GM23338 (cell line): ENCODE data around the gene NT5DC2. TPM values are rescaled to one million over a fixed set of nuclear protein-coding genes. Genes with fewer than 3 reads are reported as not detected.

ENCODE experiments used
- ATAC-seq: fragments of 200-7000 bp; cut with Tn5 transposase; 3 replicates; pipeline ENCODE4 v1.9.1; 2020
- DNase-seq: peaks from one replicate; pipeline ENCODE4 v3.0.0-alpha.2; 2015; ENCODE audit warnings: low spot score
- H2AFZ ChIP-seq: fragments of 200-600 bp; sonication (generic); 2 replicates; pipeline ENCODE4 v1.8.0; 2016; ENCODE audit warnings: antibody characterized with exemption, mild to moderate bottlenecking, moderate library complexity
- H3F3A ChIP-seq: fragments of 200-600 bp; sonication (generic); replicated peaks from 2 replicates; pipeline ENCODE4 v1.8.0; 2017; ENCODE audit warnings: antibody characterized with exemption, mixed run types, low read depth
- H3K27ac ChIP-seq: fragments of 200-600 bp; sonication (generic); 2 replicates; pipeline ENCODE4 v1.6.1; 2016; ENCODE audit warnings: low read depth
- H3K27me3 ChIP-seq: fragments of 200-600 bp; sonication (generic); 2 replicates; pipeline ENCODE4 v1.8.0; 2016; ENCODE audit warnings: mild to moderate bottlenecking, mixed run types, moderate library complexity; ENCODE audit not compliant: insufficient read depth
- H3K36me3 ChIP-seq: fragments of 200-600 bp; sonication (generic); 2 replicates; pipeline ENCODE4 v1.8.0; 2016; ENCODE audit warnings: mild to moderate bottlenecking; ENCODE audit not compliant: insufficient read depth
- H3K4me1 ChIP-seq: fragments of 200-600 bp; sonication (generic); 2 replicates; pipeline ENCODE4 v1.8.0; 2016; ENCODE audit warnings: mild to moderate bottlenecking, moderate library complexity; ENCODE audit not compliant: insufficient read depth
- H3K4me2 ChIP-seq: fragments of 200-600 bp; sonication (generic); 2 replicates; pipeline ENCODE4 v1.7.1; 2017; ENCODE audit warnings: mixed run types
- H3K4me3 ChIP-seq: fragments of 200-600 bp; sonication (generic); 2 replicates; pipeline ENCODE4 v1.6.1; 2016; ENCODE audit warnings: mixed run types
- H3K79me2 ChIP-seq: fragments of 200-600 bp; sonication (generic); replicated peaks from 2 replicates; pipeline ENCODE4 v1.8.0; 2017; ENCODE audit warnings: mild to moderate bottlenecking; ENCODE audit not compliant: insufficient read depth
- H3K9me2 ChIP-seq: fragments of 200-600 bp; sonication (generic); 2 replicates; pipeline ENCODE4 v1.8.0; 2017; ENCODE audit not compliant: insufficient read depth
- H4K20me1 ChIP-seq: fragments of 200-600 bp; sonication (generic); replicated peaks from 2 replicates; pipeline ENCODE4 v1.8.0; 2017; ENCODE audit warnings: mild to moderate bottlenecking; ENCODE audit not compliant: insufficient read depth
- H3K27ac Mint-ChIP-seq: 2 replicates; pipeline ENCODE4 v1.8.0; 2020; ENCODE audit warnings: inconsistent platforms, mild to moderate bottlenecking, moderate library complexity, mixed read lengths
- H3K27me3 Mint-ChIP-seq: 3 replicates; pipeline ENCODE4 v1.8.0; 2022; ENCODE audit warnings: low read depth, mild to moderate bottlenecking, moderate library complexity, mixed read lengths, inconsistent platforms; ENCODE audit not compliant: insufficient read depth, poor library complexity
- H3K36me3 Mint-ChIP-seq: 3 replicates; pipeline ENCODE4 v1.8.0; 2021; ENCODE audit warnings: low read depth, mild to moderate bottlenecking, inconsistent platforms, moderate library complexity, mixed read lengths
- H3K4me1 Mint-ChIP-seq: 3 replicates; pipeline ENCODE4 v1.8.0; 2020; ENCODE audit warnings: mild to moderate bottlenecking, inconsistent platforms, mixed read lengths
- H3K4me3 Mint-ChIP-seq: 3 replicates; pipeline ENCODE4 v1.8.0; 2021; ENCODE audit warnings: moderate library complexity, mild to moderate bottlenecking, inconsistent platforms, mixed read lengths
- H3K9me3 Mint-ChIP-seq: 3 replicates; pipeline ENCODE4 v1.8.0; 2020; ENCODE audit warnings: moderate library complexity, mild to moderate bottlenecking, inconsistent platforms, mixed read lengths
- CREB1 ChIP-seq: fragments of 250-450 bp; sonication (Bioruptor Pico); IDR thresholded peaks from 2 replicates; pipeline ENCODE4 v1.5.0; 2020; ENCODE audit warnings: low read depth, mild to moderate bottlenecking, moderate library complexity
- EZH2 ChIP-seq: fragments of 200-600 bp; sonication (generic); IDR thresholded peaks from one replicate; pipeline ENCODE4 v1.8.0; 2017; ENCODE audit warnings: antibody characterized with exemption, mild to moderate bottlenecking, low read depth; ENCODE audit not compliant: unreplicated experiment
- EZH2phosphoT487 ChIP-seq: fragments of 200-600 bp; sonication (generic); IDR thresholded peaks from one replicate; pipeline ENCODE4 v1.8.1; 2018; ENCODE audit warnings: antibody characterized with exemption; ENCODE audit not compliant: unreplicated experiment
- JUNB ChIP-seq: IDR thresholded peaks from one replicate; pipeline ENCODE4 v1.6.1; 2016; ENCODE audit warnings: antibody characterized with exemption; ENCODE audit not compliant: unreplicated experiment
- NANOG ChIP-seq: IDR thresholded peaks from 2 replicates; pipeline ENCODE4 v1.6.1; 2016; ENCODE audit warnings: antibody characterized with exemption, borderline replicate concordance
- STAT1 ChIP-seq: IDR thresholded peaks from one replicate; pipeline ENCODE4 v1.6.1; 2016; ENCODE audit warnings: antibody characterized with exemption; ENCODE audit not compliant: unreplicated experiment
- ZNF114 ChIP-seq: fragments of 250-450 bp; sonication (Bioruptor Pico); IDR thresholded peaks from 2 replicates; pipeline ENCODE4 v1.5.0; 2020; ENCODE audit warnings: mild to moderate bottlenecking, moderate library complexity
- ZNF331 ChIP-seq: fragments of 250-450 bp; sonication (Bioruptor Pico); IDR thresholded peaks from 2 replicates; pipeline ENCODE4 v1.5.0; 2020; ENCODE audit warnings: low read depth, mild to moderate bottlenecking, moderate library complexity
- polyA plus RNA-seq: library from polyadenylated mRNA; unstranded; fragments of >200 nt; fragmentation: Nextera tagmentation; extraction: Ambion mirVana; gene quantifications from 2 replicates; pipeline ENCODE4 v1.2.1, GENCODE V29; 2016
- total RNA-seq: library from RNA; depleted of rRNA; stranded (reverse); fragments of >200 nt; shearing (Covaris generic); gene quantifications from 2 replicates; pipeline ENCODE4 v1.2.3, GENCODE V29; 2014
- TF ChIP-seq, protein P1 (sequence below): IDR thresholded peaks from one replicate; pipeline ENCODE4 v1.6.1; 2018; ENCODE audit warnings: antibody characterized with exemption; ENCODE audit not compliant: unreplicated experiment
- TF ChIP-seq, protein P2 (sequence below), 2 experiments: fragments of 200-600 bp in 1 of 2; sonication (generic) in 1 of 2; conservative IDR thresholded peaks; 2 replicates each; pipeline versions ENCODE4 v1.5.1 to v1.6.1; 2016 to 2017; ENCODE audit warnings: antibody characterized with exemption in 2 of 2, low read depth in 2 of 2, mild to moderate bottlenecking in 2 of 2, moderate library complexity in 1 of 2

NT5DC2 gene
- total and polyA plus RNA-seq, 2 experiments from 2014 or later: 269 to 324 TPM

DNA sequence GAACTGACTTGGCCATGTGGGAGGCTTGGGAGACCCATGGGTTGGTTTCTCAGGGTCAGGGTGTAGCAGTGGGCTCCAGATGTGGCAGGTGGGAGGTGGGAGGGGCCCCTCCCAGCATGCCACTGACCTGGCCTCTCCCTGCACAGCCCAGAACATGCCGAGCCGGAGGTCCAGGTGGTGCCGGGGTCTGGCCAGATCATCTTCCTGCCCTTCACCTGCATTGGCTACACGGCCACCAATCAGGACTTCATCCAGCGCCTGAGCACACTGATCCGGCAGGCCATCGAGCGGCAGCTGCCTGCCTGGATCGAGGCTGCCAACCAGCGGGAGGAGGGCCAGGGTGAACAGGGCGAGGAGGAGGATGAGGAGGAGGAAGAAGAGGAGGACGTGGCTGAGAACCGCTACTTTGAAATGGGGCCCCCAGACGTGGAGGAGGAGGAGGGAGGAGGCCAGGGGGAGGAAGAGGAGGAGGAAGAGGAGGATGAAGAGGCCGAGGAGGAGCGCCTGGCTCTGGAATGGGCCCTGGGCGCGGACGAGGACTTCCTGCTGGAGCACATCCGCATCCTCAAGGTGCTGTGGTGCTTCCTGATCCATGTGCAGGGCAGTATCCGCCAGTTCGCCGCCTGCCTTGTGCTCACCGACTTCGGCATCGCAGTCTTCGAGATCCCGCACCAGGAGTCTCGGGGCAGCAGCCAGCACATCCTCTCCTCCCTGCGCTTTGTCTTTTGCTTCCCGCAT lies 46.4 kb downstream of the NT5DC2 start:
- TF ChIP-seq JUNB (no peak), EZH2phosphoT487 (no peak), ZNF114 (CRISPR knock-in tag) (no peak), STAT1 (no peak), NANOG (no peak), CREB1 (CRISPR knock-in tag) (no peak), ZNF331 (CRISPR knock-in tag) (no peak), EZH2 (no peak)
- TF ChIP-seq, protein P1, sequence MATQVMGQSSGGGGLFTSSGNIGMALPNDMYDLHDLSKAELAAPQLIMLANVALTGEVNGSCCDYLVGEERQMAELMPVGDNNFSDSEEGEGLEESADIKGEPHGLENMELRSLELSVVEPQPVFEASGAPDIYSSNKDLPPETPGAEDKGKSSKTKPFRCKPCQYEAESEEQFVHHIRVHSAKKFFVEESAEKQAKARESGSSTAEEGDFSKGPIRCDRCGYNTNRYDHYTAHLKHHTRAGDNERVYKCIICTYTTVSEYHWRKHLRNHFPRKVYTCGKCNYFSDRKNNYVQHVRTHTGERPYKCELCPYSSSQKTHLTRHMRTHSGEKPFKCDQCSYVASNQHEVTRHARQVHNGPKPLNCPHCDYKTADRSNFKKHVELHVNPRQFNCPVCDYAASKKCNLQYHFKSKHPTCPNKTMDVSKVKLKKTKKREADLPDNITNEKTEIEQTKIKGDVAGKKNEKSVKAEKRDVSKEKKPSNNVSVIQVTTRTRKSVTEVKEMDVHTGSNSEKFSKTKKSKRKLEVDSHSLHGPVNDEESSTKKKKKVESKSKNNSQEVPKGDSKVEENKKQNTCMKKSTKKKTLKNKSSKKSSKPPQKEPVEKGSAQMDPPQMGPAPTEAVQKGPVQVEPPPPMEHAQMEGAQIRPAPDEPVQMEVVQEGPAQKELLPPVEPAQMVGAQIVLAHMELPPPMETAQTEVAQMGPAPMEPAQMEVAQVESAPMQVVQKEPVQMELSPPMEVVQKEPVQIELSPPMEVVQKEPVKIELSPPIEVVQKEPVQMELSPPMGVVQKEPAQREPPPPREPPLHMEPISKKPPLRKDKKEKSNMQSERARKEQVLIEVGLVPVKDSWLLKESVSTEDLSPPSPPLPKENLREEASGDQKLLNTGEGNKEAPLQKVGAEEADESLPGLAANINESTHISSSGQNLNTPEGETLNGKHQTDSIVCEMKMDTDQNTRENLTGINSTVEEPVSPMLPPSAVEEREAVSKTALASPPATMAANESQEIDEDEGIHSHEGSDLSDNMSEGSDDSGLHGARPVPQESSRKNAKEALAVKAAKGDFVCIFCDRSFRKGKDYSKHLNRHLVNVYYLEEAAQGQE: no peak
- TF ChIP-seq, protein P2, sequence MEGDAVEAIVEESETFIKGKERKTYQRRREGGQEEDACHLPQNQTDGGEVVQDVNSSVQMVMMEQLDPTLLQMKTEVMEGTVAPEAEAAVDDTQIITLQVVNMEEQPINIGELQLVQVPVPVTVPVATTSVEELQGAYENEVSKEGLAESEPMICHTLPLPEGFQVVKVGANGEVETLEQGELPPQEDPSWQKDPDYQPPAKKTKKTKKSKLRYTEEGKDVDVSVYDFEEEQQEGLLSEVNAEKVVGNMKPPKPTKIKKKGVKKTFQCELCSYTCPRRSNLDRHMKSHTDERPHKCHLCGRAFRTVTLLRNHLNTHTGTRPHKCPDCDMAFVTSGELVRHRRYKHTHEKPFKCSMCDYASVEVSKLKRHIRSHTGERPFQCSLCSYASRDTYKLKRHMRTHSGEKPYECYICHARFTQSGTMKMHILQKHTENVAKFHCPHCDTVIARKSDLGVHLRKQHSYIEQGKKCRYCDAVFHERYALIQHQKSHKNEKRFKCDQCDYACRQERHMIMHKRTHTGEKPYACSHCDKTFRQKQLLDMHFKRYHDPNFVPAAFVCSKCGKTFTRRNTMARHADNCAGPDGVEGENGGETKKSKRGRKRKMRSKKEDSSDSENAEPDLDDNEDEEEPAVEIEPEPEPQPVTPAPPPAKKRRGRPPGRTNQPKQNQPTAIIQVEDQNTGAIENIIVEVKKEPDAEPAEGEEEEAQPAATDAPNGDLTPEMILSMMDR (conservative IDR thresholded peaks at IDR 0.05; ENCODE audit: low read depth in 2 of 2): no peak
- peaks cover 19% of the 10 kb centered on the region for H3K27me3 Mint-ChIP-seq
- H3K4me1 Mint-ChIP-seq: no peaks in the 10 kb centered on the region

More for the DNA sequence above, 46.4 kb downstream of the NT5DC2 start:
- H3K27me3 ChIP-seq: no peaks in the 10 kb centered on the region
- H3K4me3 Mint-ChIP-seq: no peak overlapping the region
- ATAC-seq: no peak
- no peaks in the 10 kb centered on the region for H3K4me1 ChIP-seq
- peaks cover 8% of the 10 kb centered on the region for H4K20me1 ChIP-seq
- H3K36me3 Mint-ChIP-seq: peaks cover 54% of the 10 kb centered on the region
- peaks cover 10% of the 10 kb centered on the region; the same call in 1 of the 2 replicates for H3K36me3 ChIP-seq
- no peak overlapping the region for H3K4me2 ChIP-seq
- no peak overlapping the region for H3K27ac ChIP-seq
- H3F3A ChIP-seq: 0 out of 2 replicates have a peak, but pooled peaks cover 5% of the 10 kb centered on the region
- no peaks in the 10 kb centered on the region; the same call in 1 of the 2 replicates for H3K79me2 ChIP-seq
- no peak for DNase-seq
- H3K9me3 Mint-ChIP-seq: no peaks in the 10 kb centered on the region
- no peak overlapping the region for H3K4me3 ChIP-seq
- H3K27ac Mint-ChIP-seq: no peak overlapping the region
- no peak overlapping the region for H2AFZ ChIP-seq
- no peaks in the 10 kb centered on the region for H3K9me2 ChIP-seq
